ENCODE data around the gene ATG4D. TPM values are rescaled to one million over a fixed set of nuclear protein-coding genes. Genes with fewer than 3 reads are reported as not detected.

The ATG4D gene
- total and polyA plus RNA-seq, 10 of the 15 experiments (the other 5 are each of a cell fraction or from before 2014, with no cell fraction given), result 0.39 to 28.7 (median 13.4) TPM

DNA sequence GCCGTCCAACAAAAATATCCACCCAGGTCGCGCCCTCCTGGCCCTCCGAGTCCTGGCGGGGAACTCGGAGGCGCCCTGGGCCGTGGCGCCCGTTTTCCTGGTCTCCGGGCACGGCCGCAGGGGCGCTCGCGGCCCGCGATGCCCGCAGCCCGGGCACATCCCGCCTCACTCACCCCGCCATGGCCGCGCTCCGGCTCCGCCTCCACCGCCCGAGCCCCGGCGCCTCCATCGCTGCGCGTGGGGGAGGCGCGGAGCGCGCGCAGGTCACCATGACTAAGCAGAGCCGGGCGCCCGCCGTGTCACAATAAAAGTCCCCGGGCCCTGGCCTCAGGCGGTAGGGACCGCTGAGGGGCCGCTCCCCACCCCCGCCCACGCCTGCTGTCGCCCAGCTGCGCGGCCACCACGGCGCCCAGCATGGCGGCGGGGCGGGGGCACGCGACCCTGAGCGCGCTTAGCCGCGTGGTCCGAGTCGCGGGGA, 41.1 kb upstream of the ATG4D start (continued):
- TF ChIP-seq, protein P1, sequence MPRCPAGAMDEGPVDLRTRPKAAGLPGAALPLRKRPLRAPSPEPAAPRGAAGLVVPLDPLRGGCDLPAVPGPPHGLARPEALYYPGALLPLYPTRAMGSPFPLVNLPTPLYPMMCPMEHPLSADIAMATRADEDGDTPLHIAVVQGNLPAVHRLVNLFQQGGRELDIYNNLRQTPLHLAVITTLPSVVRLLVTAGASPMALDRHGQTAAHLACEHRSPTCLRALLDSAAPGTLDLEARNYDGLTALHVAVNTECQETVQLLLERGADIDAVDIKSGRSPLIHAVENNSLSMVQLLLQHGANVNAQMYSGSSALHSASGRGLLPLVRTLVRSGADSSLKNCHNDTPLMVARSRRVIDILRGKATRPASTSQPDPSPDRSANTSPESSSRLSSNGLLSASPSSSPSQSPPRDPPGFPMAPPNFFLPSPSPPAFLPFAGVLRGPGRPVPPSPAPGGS (IDR thresholded peaks at IDR 0.05; ENCODE audit: borderline replicate concordance, insufficient read depth, low read depth, low read length, poor library complexity, severe bottlenecking), result peak; percentile 62
- TF ChIP-seq SIX5 (IDR thresholded peaks at IDR 0.05; ENCODE audit: low read depth, low read length, severe bottlenecking) (peak; percentile 7), SREBF2 (IDR thresholded peaks at IDR 0.05; ENCODE audit: low read length) (no peak), POLR2AphosphoS5 (IDR thresholded peaks at IDR 0.05; ENCODE audit: low read length) (peak; percentile 85; the same call in 1 of the 2 replicates), JUND (IDR thresholded peaks at IDR 0.05; ENCODE audit: low read depth, low read length) (0 out of 2 replicates have a peak, but pooled peaks have one; percentile 16), RAD51 (IDR thresholded peaks at IDR 0.05) (no peak), GATAD2B (conservative IDR thresholded peaks at IDR 0.05; ENCODE audit: low read depth) (peak; percentile 88), MTA3 (IDR thresholded peaks at IDR 0.05; ENCODE audit: borderline replicate concordance, low read length) (no peak), BHLHE40 (IDR thresholded peaks at IDR 0.05; ENCODE audit: borderline replicate concordance in 1 of 2, low read depth in 2 of 2, low read length in 1 of 2) (peak; percentile 77 to 96; a peak in 3 of 4 replicates), BACH1 (IDR thresholded peaks at IDR 0.05; ENCODE audit: borderline replicate concordance) (peak; percentile 100), IKZF2 (IDR thresholded peaks at IDR 0.05) (no peak), IRF4 (IDR thresholded peaks at IDR 0.05; ENCODE audit: low read depth, low read length) (no peak), SP1 (IDR thresholded peaks at IDR 0.05; ENCODE audit: low read depth, low read length) (peak; percentile 83), CHD2 (IDR thresholded peaks at IDR 0.05; ENCODE audit: borderline replicate concordance, low read depth, low read length) (peak; percentile 66), PAX8 (IDR thresholded peaks at IDR 0.05) (no peak), FOXM1 (IDR thresholded peaks at IDR 0.05; ENCODE audit: low read depth, low read length) (no peak), CREB1 (IDR thresholded peaks at IDR 0.05; ENCODE audit: low read depth) (peak; percentile 76), SUZ12 (IDR thresholded peaks at IDR 0.05; ENCODE audit: unreplicated experiment) (no peak), WRNIP1 (IDR thresholded peaks at IDR 0.05; ENCODE audit: borderline replicate concordance, low read depth, low read length) (no peak), NR2C1 (IDR thresholded peaks at IDR 0.05) (peak; percentile 81), ATF7 (IDR thresholded peaks at IDR 0.05; ENCODE audit: low read depth) (no peak)
- TF ChIP-seq, protein P2, sequence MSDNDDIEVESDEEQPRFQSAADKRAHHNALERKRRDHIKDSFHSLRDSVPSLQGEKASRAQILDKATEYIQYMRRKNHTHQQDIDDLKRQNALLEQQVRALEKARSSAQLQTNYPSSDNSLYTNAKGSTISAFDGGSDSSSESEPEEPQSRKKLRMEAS (IDR thresholded peaks at IDR 0.05; ENCODE audit: low read depth, low read length), result peak; percentile 35; the same call in 1 of the 2 replicates
- TF ChIP-seq, protein P3, sequence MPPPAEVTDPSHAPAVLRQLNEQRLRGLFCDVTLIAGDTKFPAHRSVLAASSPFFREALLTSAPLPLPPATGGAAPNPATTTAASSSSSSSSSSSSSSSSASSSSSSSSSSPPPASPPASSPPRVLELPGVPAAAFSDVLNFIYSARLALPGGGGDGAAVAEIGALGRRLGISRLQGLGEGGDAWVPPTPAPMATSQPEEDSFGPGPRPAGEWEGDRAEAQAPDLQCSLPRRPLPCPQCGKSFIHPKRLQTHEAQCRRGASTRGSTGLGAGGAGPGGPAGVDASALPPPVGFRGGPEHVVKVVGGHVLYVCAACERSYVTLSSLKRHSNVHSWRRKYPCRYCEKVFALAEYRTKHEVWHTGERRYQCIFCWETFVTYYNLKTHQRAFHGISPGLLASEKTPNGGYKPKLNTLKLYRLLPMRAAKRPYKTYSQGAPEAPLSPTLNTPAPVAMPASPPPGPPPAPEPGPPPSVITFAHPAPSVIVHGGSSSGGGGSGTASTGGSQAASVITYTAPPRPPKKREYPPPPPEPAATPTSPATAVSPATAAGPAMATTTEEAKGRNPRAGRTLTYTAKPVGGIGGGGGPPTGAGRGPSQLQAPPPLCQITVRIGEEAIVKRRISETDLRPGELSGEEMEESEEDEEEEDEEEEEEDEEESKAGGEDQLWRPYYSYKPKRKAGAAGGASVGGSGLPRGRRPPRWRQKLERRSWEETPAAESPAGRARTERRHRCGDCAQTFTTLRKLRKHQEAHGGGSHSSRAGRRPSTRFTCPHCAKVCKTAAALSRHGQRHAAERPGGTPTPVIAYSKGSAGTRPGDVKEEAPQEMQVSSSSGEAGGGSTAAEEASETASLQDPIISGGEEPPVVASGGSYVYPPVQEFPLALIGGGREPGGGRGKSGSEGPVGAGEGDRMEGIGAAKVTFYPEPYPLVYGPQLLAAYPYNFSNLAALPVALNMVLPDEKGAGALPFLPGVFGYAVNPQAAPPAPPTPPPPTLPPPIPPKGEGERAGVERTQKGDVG (CRISPR knock-in tag; IDR thresholded peaks at IDR 0.05), result no peak
- TF ChIP-seq, protein P4, sequence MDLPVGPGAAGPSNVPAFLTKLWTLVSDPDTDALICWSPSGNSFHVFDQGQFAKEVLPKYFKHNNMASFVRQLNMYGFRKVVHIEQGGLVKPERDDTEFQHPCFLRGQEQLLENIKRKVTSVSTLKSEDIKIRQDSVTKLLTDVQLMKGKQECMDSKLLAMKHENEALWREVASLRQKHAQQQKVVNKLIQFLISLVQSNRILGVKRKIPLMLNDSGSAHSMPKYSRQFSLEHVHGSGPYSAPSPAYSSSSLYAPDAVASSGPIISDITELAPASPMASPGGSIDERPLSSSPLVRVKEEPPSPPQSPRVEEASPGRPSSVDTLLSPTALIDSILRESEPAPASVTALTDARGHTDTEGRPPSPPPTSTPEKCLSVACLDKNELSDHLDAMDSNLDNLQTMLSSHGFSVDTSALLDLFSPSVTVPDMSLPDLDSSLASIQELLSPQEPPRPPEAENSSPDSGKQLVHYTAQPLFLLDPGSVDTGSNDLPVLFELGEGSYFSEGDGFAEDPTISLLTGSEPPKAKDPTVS (IDR thresholded peaks at IDR 0.05; ENCODE audit: low read depth, low read length), result no peak

Data from GM12878 (cell line).